Heart left ventricle (tissue), 16 donors: ENCODE measurements around the gene FADS2. TPM values are rescaled to one million over a fixed set of nuclear protein-coding genes. Genes with fewer than 3 reads are reported as not detected.

Experiments used
- ATAC-seq, 4 donors: fragments of 200-7000 bp; cut with Tn5 transposase; one replicate each; pipeline ENCODE4 v1.9.1; 2020 to 2022; ENCODE audit warnings: moderate library complexity in 4 of 4, mild to moderate bottlenecking in 3 of 4, moderate number of reproducible peaks in 1 of 4
- DNase-seq, 5 donors: peaks; one replicate each; pipeline ENCODE4 v3.0.0-alpha.2; 2020
- H3K27ac ChIP-seq, 12 donors: fragments of 200-600 bp; sonication (generic) in 4 of 12; one replicate each; pipeline versions ENCODE4 v1.5.0 to v1.8.0; 2016 to 2022; ENCODE audit warnings: mild to moderate bottlenecking in 2 of 12
- H3K27me3 ChIP-seq, 9 donors: fragments of 200-600 bp; sonication (generic) in 2 of 9; one replicate each; pipeline versions ENCODE4 v1.5.1 to v1.8.0; 2016 to 2022; ENCODE audit warnings: mild to moderate bottlenecking in 3 of 9
- H3K36me3 ChIP-seq, 9 donors: fragments of 200-600 bp; sonication (generic) in 2 of 9; one replicate each; pipeline versions ENCODE4 v1.5.0 to v1.8.0; 2018 to 2022; ENCODE audit warnings: mild to moderate bottlenecking in 2 of 9
- H3K4me1 ChIP-seq, 12 donors: fragments of 200-600 bp; sonication (generic) in 4 of 12; one replicate each; pipeline versions ENCODE4 v1.5.0 to v1.8.0; 2016 to 2022; ENCODE audit warnings: mild to moderate bottlenecking in 3 of 12
- H3K4me3 ChIP-seq, 12 donors: fragments of 200-600 bp; sonication (generic) in 4 of 12; one replicate each; pipeline versions ENCODE4 v1.5.0 to v1.8.0; 2017 to 2022; ENCODE audit warnings: mild to moderate bottlenecking in 9 of 12, moderate library complexity in 4 of 12
- H3K9me3 ChIP-seq, 12 donors: fragments of 200-600 bp; sonication (generic) in 4 of 12; one replicate each; pipeline versions ENCODE4 v1.5.0 to v1.8.0; 2016 to 2022; ENCODE audit warnings: mild to moderate bottlenecking in 1 of 12
- CTCF ChIP-seq, 12 donors: fragments of 200-600 bp; sonication (generic) in 4 of 12; IDR thresholded peaks; one replicate each; pipeline versions ENCODE4 v1.5.0 to v1.8.0; 2018 to 2022; ENCODE audit warnings: antibody characterized with exemption in 12 of 12, mild to moderate bottlenecking in 5 of 12
- POLR2A ChIP-seq, 2 donors: fragments of 450-650 bp; IDR thresholded peaks; one replicate each; pipeline ENCODE4 v1.6.1; 2017; ENCODE audit warnings: antibody characterized with exemption in 2 of 2, mild to moderate bottlenecking in 2 of 2, moderate library complexity in 2 of 2
- WGBS, 4 donors: extraction: QIAGEN DNeasy Blood & Tissue Kit in 2 of 4; methylation state at CpG; one replicate each; pipeline versions ENCODE4 v1.1.5 to v1.1.7; 2013 to 2018; 5-methylcytosine and 5-hydroxymethylcytosine counted together
- intact Hi-C, 10 donors: fragments of 100-400 bp; cut with DNase I; formaldehyde crosslinking; loops; one replicate each; pipeline versions ENCODE4 v1.11.1 to v1.14.2; 2022
- polyA plus RNA-seq, 2 donors: library from polyadenylated mRNA; stranded (reverse); fragments of 200-250 nt; gene quantifications; one replicate each; pipeline ENCODE4 v1.2.3, GENCODE V29; 2013
- total RNA-seq, 9 donors: library from RNA; depleted of rRNA in 2 of 9; stranded (reverse); fragments of >200 nt in 2 of 9; fragmentation: NEBNext Ultra II Directional in 3 of 9; extraction: Animal tissue kit (Norgen Biotek cat#: 25700) in 3 of 9; gene quantifications; one replicate each; pipeline versions ENCODE4 v1.1.0 to v1.2.4, GENCODE V29; 2016 to 2023
- donor health status: ischemic (EF 13 %, LVEDD 7.1; RV severe dilation, severe dysfunction).
- donor health status: healthy with polysubstance abuse.
- donor health status: DM: no; HTN: yes; CAD: no.
- donor health status: DM: no; HTN: no; CAD: no.
- donor health status: ischemic (EF 25% LVEDD 6.9; RV normal size, moderate dysfunction).
- donor health status: ischemic (EF 25% LVEDD 5.7; RV mildly dilated, moderate dysfunction).
- donor health status: healthy.
- donor health status: DM: yes; HTN: yes; CAD: no.
- donor health status: ischemic (EF 35%, LVEDD 5.7; RV mildly dilated, moderate dysfunction).
- donor health status: nonischemic (EF 11% LVEDD 7.7; RV severe dilation, severe dysfunction).
- donor health status: DM: yes; HTN: yes; CAD: no.
- donor health status: PGD.
- donor health status: ischemic (EF 29% LVEDD 5.4; RV normal size, mild dysfunction).
- donor health status: nonischemic (EF 23%, LVEDD 6.1; RV moderate dilation, normal function).

Gene FADS2
- total and polyA plus RNA-seq, 11 donors, result 2.6 to 43.6 (median 19.2) TPM

- Histone ChIP-seq H3K36me3 (peaks cover 0 to 71% (median 62%) of the 10 kb centered on the region in 9 donors), H3K27ac (no peak overlapping the region), H3K27me3 (no peaks in the 10 kb centered on the region), H3K4me1 (peaks cover 0 to 2% (median 0%) of the 10 kb centered on the region in 12 donors), H3K9me3 (no peaks in the 10 kb centered on the region), H3K4me3 (no peak overlapping the region)
- ATAC-seq (no peak), DNase-seq (peak in 1 of 5 donors; percentile 30)
- 81 to 93% (median 91%) methylated on average over 10 to 11 of the region's 11 CpGs for WGBS, 4 donors
- intact Hi-C loops, result no loop called here
- no peak for TF ChIP-seq POLR2A (IDR thresholded peaks at IDR 0.05)
- no peak for TF ChIP-seq CTCF (IDR thresholded peaks at IDR 0.05)
These were observed 42.2 kb upstream of the FADS2 start for GRCh38 chr11:61785837-61786402.

GRCh38 chr11:61787928-61788491 is 40.1 kb upstream of the FADS2 start:
- H3K27me3 ChIP-seq, result no peaks in the 10 kb centered on the region
- ATAC-seq (no peak), DNase-seq (peak in 1 of 5 donors; percentile 56)
- 43 to 54% (median 51%) methylated on average over 8 to 9 of the region's 9 CpGs for WGBS, 4 donors
- peaks cover 0 to 71% (median 62%) of the 10 kb centered on the region in 9 donors for H3K36me3 ChIP-seq
- peaks cover under 1 to 14% (median 10%) of the 10 kb centered on the region in 12 donors for H3K4me1 ChIP-seq
- TF ChIP-seq POLR2A (IDR thresholded peaks at IDR 0.05) (no peak), CTCF (IDR thresholded peaks at IDR 0.05) (peak in 7 of 12 donors; percentile 15 to 40 (median 31))
- no peaks in the 10 kb centered on the region for H3K9me3 ChIP-seq
- no peak overlapping the region for H3K27ac ChIP-seq
- H3K4me3 ChIP-seq, result no peak overlapping the region
- intact Hi-C loops, result no loop called here

- H3K36me3 ChIP-seq, result peaks cover 0 to 53% (median 40%) of the 10 kb centered on the region in 9 donors
- peak overlapping the region; percentile 89 to 99 (median 96) for H3K27ac ChIP-seq
- 5 to 7% (median 6%) methylated on average over 14 of the region's 14 CpGs for WGBS, 4 donors
- H3K4me1 ChIP-seq, result peaks cover 6 to 24% (median 17%) of the 10 kb centered on the region in 12 donors
- no peaks in the 10 kb centered on the region for H3K9me3 ChIP-seq
- H3K27me3 ChIP-seq, result no peaks in the 10 kb centered on the region
- DNase-seq (peak; percentile 58 to 86 (median 75)), ATAC-seq (peak; percentile 35 to 82 (median 58))
- H3K4me3 ChIP-seq, result peak overlapping the region; percentile 62 to 92 (median 72)
- intact Hi-C loops, result loop anchor here in 3 of 10 donors (2.0 to 10.0 kb wide), 3 partner anchors 99 to 583 kb away; partner anchors contain the start of gene FADS3 (in 1 of the 3)
- TF ChIP-seq POLR2A (IDR thresholded peaks at IDR 0.05), result no peak
- peak in 3 of 12 donors; percentile 21 to 34 (median 26) for TF ChIP-seq CTCF (IDR thresholded peaks at IDR 0.05)
These were observed 36.3 kb upstream of the FADS2 start for GRCh38 chr11:61791737-61792309.
